Stimulated activated effector memory CD8-positive, alpha-beta T cell treated with anti-CD3 and anti-CD28 coated beads, Interleukin-12 subunit alpha, Interleukin-12 subunit beta, amount 100 ng/mL, for 72 hours (primary cell): ENCODE results near the gene CRIP3.

Source experiments
- ATAC-seq: fragments of 150-1000 bp; cut with Tn5 transposase; 2 replicates; pipeline ENCODE4 v1.10.0; 2021
- DNase-seq, 2 donors: peaks; one replicate each; pipeline ENCODE4 v3.0.0; 2021 to 2022; ENCODE audit warnings: low spot score in 2 of 2
- H3K27ac Mint-ChIP-seq: one replicate; pipeline ENCODE4 v1.8.0; 2022; ENCODE audit warnings: mild to moderate bottlenecking, mixed read lengths
- H3K36me3 Mint-ChIP-seq: one replicate; pipeline ENCODE4 v1.8.0; 2022; ENCODE audit warnings: mild to moderate bottlenecking, mixed read lengths
- H3K4me1 Mint-ChIP-seq: one replicate; pipeline ENCODE4 v1.8.0; 2022; ENCODE audit warnings: mixed read lengths
- H3K4me3 Mint-ChIP-seq: one replicate; pipeline ENCODE4 v1.8.0; 2022; ENCODE audit warnings: mild to moderate bottlenecking, mixed read lengths
- H3K9me3 Mint-ChIP-seq: one replicate; pipeline ENCODE4 v1.8.0; 2022; ENCODE audit warnings: mixed read lengths

CRIP3 gene

GRCh38 chr6:43274916-43275597 is 33.6 kb downstream of the CRIP3 start:
- peak; percentile 51 for ATAC-seq
- Mint-ChIP-seq H3K36me3 (no peaks in the 10 kb centered on the region), H3K4me3 (peak overlapping the region; percentile 72), H3K9me3 (no peaks in the 10 kb centered on the region), H3K4me1 (peaks cover 30% of the 10 kb centered on the region), H3K27ac (no peak overlapping the region)
- peak in 1 of 2 donors; percentile 57 for DNase-seq

GRCh38 chr6:43274127-43274915 is 34.3 kb downstream of the CRIP3 start:
- Mint-ChIP-seq H3K27ac (no peak overlapping the region), H3K9me3 (no peaks in the 10 kb centered on the region)
- no peak for DNase-seq

GRCh38 chr6:43273707-43274106 is 34.9 kb downstream of the CRIP3 start:
- DNase-seq (no peak), ATAC-seq (no peak)
- Mint-ChIP-seq H3K4me1 (peaks cover 39% of the 10 kb centered on the region), H3K36me3 (no peaks in the 10 kb centered on the region), H3K27ac (no peak overlapping the region), H3K4me3 (peak overlapping the region; percentile 72), H3K9me3 (no peaks in the 10 kb centered on the region)

More at GRCh38 chr6:43274127-43274915, 34.3 kb downstream of the CRIP3 start:
- Mint-ChIP-seq H3K36me3 (no peaks in the 10 kb centered on the region), H3K4me1 (peaks cover 34% of the 10 kb centered on the region), H3K4me3 (peak overlapping the region; percentile 72)
- ATAC-seq, result no peak

GRCh38 chr6:43271944-43272343 is 36.7 kb downstream of the CRIP3 start:
- Mint-ChIP-seq H3K36me3 (no peaks in the 10 kb centered on the region), H3K4me1 (peaks cover 29% of the 10 kb centered on the region), H3K9me3 (no peaks in the 10 kb centered on the region), H3K4me3 (no peak overlapping the region), H3K27ac (no peak overlapping the region)
- ATAC-seq (no peak), DNase-seq (no peak)

GRCh38 chr6:43271103-43271815 is 37.4 kb downstream of the CRIP3 start:
- Mint-ChIP-seq H3K4me1 (peaks cover 24% of the 10 kb centered on the region), H3K27ac (no peak overlapping the region), H3K36me3 (no peaks in the 10 kb centered on the region), H3K9me3 (no peaks in the 10 kb centered on the region), H3K4me3 (no peak overlapping the region)
- no peak for DNase-seq
- peak; percentile 4 for ATAC-seq

GRCh38 chr6:43269273-43270007 is 39.2 kb downstream of the CRIP3 start:
- H3K9me3 Mint-ChIP-seq, result no peaks in the 10 kb centered on the region
- H3K36me3 Mint-ChIP-seq, result no peaks in the 10 kb centered on the region
- ATAC-seq, result peak; percentile 63
- H3K4me3 Mint-ChIP-seq, result peak overlapping the region; percentile 65
- no peak overlapping the region for H3K27ac Mint-ChIP-seq
- H3K4me1 Mint-ChIP-seq, result peaks cover 19% of the 10 kb centered on the region
- peak in 1 of 2 donors; percentile 70 for DNase-seq

GRCh38 chr6:43268782-43269272 is 39.8 kb downstream of the CRIP3 start:
- Mint-ChIP-seq H3K4me1 (peaks cover 19% of the 10 kb centered on the region), H3K9me3 (no peaks in the 10 kb centered on the region), H3K36me3 (no peaks in the 10 kb centered on the region), H3K27ac (no peak overlapping the region), H3K4me3 (peak overlapping the region; percentile 65)
- DNase-seq, result no peak
- no peak for ATAC-seq

- H3K9me3 Mint-ChIP-seq, result no peaks in the 10 kb centered on the region
- DNase-seq (no peak), ATAC-seq (no peak)
- H3K27ac Mint-ChIP-seq, result no peak overlapping the region
- peaks cover 24% of the 10 kb centered on the region for H3K4me1 Mint-ChIP-seq
- H3K36me3 Mint-ChIP-seq, result no peaks in the 10 kb centered on the region
- peak overlapping the region; percentile 65 for H3K4me3 Mint-ChIP-seq
These were observed 40.3 kb downstream of the CRIP3 start for GRCh38 chr6:43268355-43268700.

- Mint-ChIP-seq H3K27ac (no peak overlapping the region), H3K36me3 (no peaks in the 10 kb centered on the region), H3K4me1 (peaks cover 27% of the 10 kb centered on the region), H3K4me3 (no peak overlapping the region), H3K9me3 (no peaks in the 10 kb centered on the region)
- ATAC-seq (no peak), DNase-seq (no peak)
These were observed 40.8 kb downstream of the CRIP3 start for GRCh38 chr6:43267619-43268354.

- Mint-ChIP-seq H3K9me3 (no peaks in the 10 kb centered on the region), H3K4me1 (peaks cover 27% of the 10 kb centered on the region), H3K27ac (no peak overlapping the region), H3K4me3 (no peak overlapping the region), H3K36me3 (no peaks in the 10 kb centered on the region)
- no peak for DNase-seq
- ATAC-seq, result no peak
These were observed 43.1 kb downstream of the CRIP3 start for GRCh38 chr6:43265564-43265963.

GRCh38 chr6:43264599-43265145 is 44.0 kb downstream of the CRIP3 start:
- Mint-ChIP-seq H3K9me3 (no peaks in the 10 kb centered on the region), H3K4me3 (no peak overlapping the region), H3K4me1 (peaks cover 22% of the 10 kb centered on the region), H3K36me3 (no peaks in the 10 kb centered on the region), H3K27ac (peak overlapping the region; percentile 86)
- ATAC-seq (no peak), DNase-seq (no peak)

GRCh38 chr6:43263314-43264178 is 45.1 kb downstream of the CRIP3 start:
- ATAC-seq, result peak; percentile 94
- H3K9me3 Mint-ChIP-seq, result no peaks in the 10 kb centered on the region
- H3K4me3 Mint-ChIP-seq, result no peak overlapping the region
- H3K27ac Mint-ChIP-seq, result peak overlapping the region; percentile 48
- DNase-seq, result peak; percentile 53 to 84
- H3K4me1 Mint-ChIP-seq, result peaks cover 18% of the 10 kb centered on the region
- no peaks in the 10 kb centered on the region for H3K36me3 Mint-ChIP-seq

GRCh38 chr6:43262780-43263313 is 45.8 kb downstream of the CRIP3 start:
- Mint-ChIP-seq H3K36me3 (no peaks in the 10 kb centered on the region), H3K4me1 (peaks cover 18% of the 10 kb centered on the region), H3K27ac (no peak overlapping the region), H3K4me3 (no peak overlapping the region), H3K9me3 (no peaks in the 10 kb centered on the region)
- no peak for ATAC-seq
- DNase-seq, result no peak
